ENCODE data around the gene RBFOX1. TPM values are rescaled to one million over a fixed set of nuclear protein-coding genes. Genes with fewer than 3 reads are reported as not detected.

RBFOX1 gene
- total and polyA plus RNA-seq, 10 of the 15 experiments (the other 5 are each of a cell fraction or from before 2014, with no cell fraction given): 0.87 TPM; not detected in 9

- H3K79me2 ChIP-seq (ENCODE audit: control insufficient read depth, insufficient read depth, low read length): no peaks in the 10 kb centered on the region
- no peaks in the 10 kb centered on the region; the same call in 2 of the 3 replicates for H3K9me3 ChIP-seq (replicated peaks; ENCODE audit: control insufficient read depth, insufficient read depth, low read length)
- H3K4me2 ChIP-seq (ENCODE audit: control insufficient read depth, insufficient read depth): no peak overlapping the region
- H3K27ac ChIP-seq (ENCODE audit: control insufficient read depth, insufficient read depth): no peak overlapping the region
- H3K27me3 ChIP-seq (replicated peaks in 1 of 2; ENCODE audit: control insufficient read depth in 2 of 2, insufficient read depth in 2 of 2, low read length in 1 of 2): no peaks in the 10 kb centered on the region
- intact Hi-C loops (cut with micrococcal nuclease; ENCODE audit: unreplicated experiment) (no loop called here), in situ Hi-C loops (cut with MboI) (no loop called here)
- no peaks in the 10 kb centered on the region for H3K36me3 ChIP-seq (ENCODE audit: control insufficient read depth in 2 of 2, insufficient read depth in 2 of 2, low read length in 1 of 2)
- 35% methylated on average over 5 of the region's 5 CpGs for WGBS (ENCODE audit: insufficient coverage, insufficient replicate concordance, low lambda C conversion rate, missing lambda C conversion rate)
- CTCF ChIA-PET: no interaction called here
- no peak for FAIRE-seq
- no peak for DNase-seq (ENCODE audit: low read depth, low spot score)
- TF ChIP-seq SREBF1 (IDR thresholded peaks at IDR 0.05; ENCODE audit: low read length) (no peak), KLF5 (IDR thresholded peaks at IDR 0.05; ENCODE audit: partially characterized antibody) (no peak), SIN3A (IDR thresholded peaks at IDR 0.05; ENCODE audit: low read depth, low read length) (no peak), ZNF622 (IDR thresholded peaks at IDR 0.05) (no peak), HDAC6 (IDR thresholded peaks at IDR 0.05; ENCODE audit: unreplicated experiment) (no peak), YBX1 (IDR thresholded peaks at IDR 0.05) (no peak), KAT2A (conservative IDR thresholded peaks at IDR 0.05; ENCODE audit: control insufficient read depth, low read depth, low read length) (no peak), ZBTB40 (IDR thresholded peaks at IDR 0.05; ENCODE audit: borderline replicate concordance) (no peak), TAF1 (IDR thresholded peaks at IDR 0.05; ENCODE audit: borderline replicate concordance, low read depth, low read length) (no peak), RBBP5 (conservative IDR thresholded peaks at IDR 0.05) (no peak), E2F8 (IDR thresholded peaks at IDR 0.05; ENCODE audit: low read depth, partially characterized antibody) (no peak), NFIC (IDR thresholded peaks at IDR 0.05; ENCODE audit: low read depth, low read length) (no peak)
- no peak overlapping the region for H3K4me3 ChIP-seq
- RAD21 ChIA-PET (ENCODE audit: unreplicated experiment): no interaction called here
- BruUV-seq (replicated peaks): no TSS peak
- ATAC-seq: no peak
- no peaks in the 10 kb centered on the region for H3K4me1 ChIP-seq (ENCODE audit: control insufficient read depth, insufficient read depth, low read length)
- no peak overlapping the region for H3K9ac ChIP-seq (ENCODE audit: control insufficient read depth, insufficient read depth, low read length)
- no peaks in the 10 kb centered on the region for H4K20me1 ChIP-seq (ENCODE audit: control insufficient read depth, insufficient read depth)
- no peak overlapping the region for H2AFZ ChIP-seq (ENCODE audit: control insufficient read depth, low read depth, low read length)
- SMC1A ChIA-PET (ENCODE audit: uncharacterized antibody, unreplicated experiment): no interaction called here
- POLR2A ChIA-PET: no interaction called here
These were observed 123.6 kb downstream of the RBFOX1 start for GRCh38 chr16:7456211-7456610.

Measured in GM12878 (cell line).